H1 (cell line): ENCODE measurements around the gene ZHX3. TPM values are rescaled to one million over a fixed set of nuclear protein-coding genes. Genes with fewer than 3 reads are reported as not detected.

ENCODE experiments used
- CTCF ChIA-PET: fragments of 300-600 bp; sonication (Branson Sonifier 250); formaldehyde crosslinking; loops from one replicate; lab custom pipeline; 2021; ENCODE audit not compliant: partially characterized antibody; lab: Charles Lee
- POLR2A ChIA-PET: fragments of 300-600 bp; sonication (Branson Sonifier 250); formaldehyde crosslinking; loops from one replicate; lab custom pipeline; 2021; ENCODE audit warnings: inconsistent platforms; ENCODE audit not compliant: partially characterized antibody; lab: Charles Lee
- DNase-seq, 2 experiments: peaks; one replicate each; pipeline versions ENCODE4 v3.0.0 to v3.0.0-alpha.2; 2010 to 2022; ENCODE audit warnings: low spot score in 2 of 2, low read depth in 1 of 2, mixed read lengths in 1 of 2
- FAIRE-seq: peaks from 2 replicates; lab custom pipeline; 2011; peaks lifted over from hg19 to GRCh38; lab: Jason Lieb, UNC
- H2AFZ ChIP-seq: 2 replicates; pipeline ENCODE4 v1.8.1; 2012; ENCODE audit warnings: low read length, inconsistent platforms
- H2AK5ac ChIP-seq: 2 replicates; pipeline ENCODE4 v1.6.1; 2013; ENCODE audit warnings: low read depth, low read length
- H2BK120ac ChIP-seq: replicated peaks from 2 replicates; pipeline ENCODE3; 2013; ENCODE audit warnings: low read depth, low read length, inconsistent platforms
- H2BK12ac ChIP-seq: 2 replicates; pipeline ENCODE4 v1.6.1; 2013; ENCODE audit warnings: low read depth, low read length
- H2BK15ac ChIP-seq: 2 replicates; pipeline ENCODE4 v1.6.1; 2013; ENCODE audit warnings: low read length
- H2BK20ac ChIP-seq: 2 replicates; pipeline ENCODE4 v1.6.1; 2013; ENCODE audit warnings: low read length
- H2BK5ac ChIP-seq: 2 replicates; pipeline ENCODE4 v1.6.1; 2013; ENCODE audit warnings: low read depth, low read length
- H3K14ac ChIP-seq: 2 replicates; pipeline ENCODE4 v1.6.1; 2013; ENCODE audit warnings: inconsistent platforms; ENCODE audit not compliant: insufficient read length
- H3K18ac ChIP-seq: 2 replicates; pipeline ENCODE4 v1.6.1; 2013; ENCODE audit warnings: low read length; ENCODE audit errors: extremely low read depth
- H3K23ac ChIP-seq: 2 replicates; pipeline ENCODE4 v1.6.1; 2013; ENCODE audit warnings: inconsistent platforms; ENCODE audit not compliant: insufficient read length
- H3K23me2 ChIP-seq: 2 replicates; pipeline ENCODE4 v1.6.1; 2013; ENCODE audit warnings: low read depth, low read length
- H3K27ac ChIP-seq: 2 replicates; pipeline ENCODE4 v1.6.1; 2011; ENCODE audit warnings: low read depth, low read length, inconsistent platforms
- H3K27me3 ChIP-seq, 4 experiments: replicated peaks in 1 of 4; 1 replicate in 1 of 4; 2 replicates in 3 of 4; pipeline versions ENCODE4 v1.6.1 to v1.8.1; 2011 to 2013; ENCODE audit warnings: low read length in 3 of 4, mild to moderate bottlenecking in 3 of 4, inconsistent platforms in 2 of 4, mixed read lengths in 2 of 4, moderate library complexity in 1 of 4; ENCODE audit not compliant: control insufficient read depth in 3 of 4, insufficient read depth in 3 of 4; ENCODE audit errors: extremely low read depth in 1 of 4
- H3K36me3 ChIP-seq, 4 experiments: 2 replicates each; pipeline versions ENCODE4 v1.6.1 to v1.8.1; 2011 to 2013; ENCODE audit warnings: mild to moderate bottlenecking in 4 of 4, low read length in 3 of 4, moderate library complexity in 2 of 4, control low read depth in 1 of 4, inconsistent platforms in 1 of 4; ENCODE audit not compliant: insufficient read depth in 4 of 4, control insufficient read depth in 2 of 4
- H3K4ac ChIP-seq: replicated peaks from 2 replicates; pipeline ENCODE3; 2013; ENCODE audit warnings: low read length, low read depth, mixed read lengths, inconsistent platforms; ENCODE audit not compliant: insufficient read length
- H3K4me1 ChIP-seq, 4 experiments: replicated peaks in 1 of 4; 1 replicate in 1 of 4; 2 replicates in 3 of 4; pipeline versions ENCODE4 v1.6.1 to v1.8.1; 2011 to 2013; ENCODE audit warnings: low read length in 3 of 4, inconsistent platforms in 2 of 4, mixed read lengths in 1 of 4; ENCODE audit not compliant: insufficient read depth in 4 of 4, control insufficient read depth in 3 of 4
- H3K4me2 ChIP-seq, 2 experiments: 2 replicates each; pipeline versions ENCODE4 v1.6.1 to v1.8.1; 2011 to 2013; ENCODE audit warnings: low read depth in 2 of 2, low read length in 2 of 2, control low read depth in 1 of 2, inconsistent platforms in 1 of 2, mild to moderate bottlenecking in 1 of 2; ENCODE audit not compliant: insufficient read depth in 1 of 2
- H3K4me3 ChIP-seq, 4 experiments: fragments of 200-600, 300-600 bp in 1 of 4; sonication (generic), shearing (Covaris generic), sonication (Bioruptor Twin) in 1 of 4; 2 replicates each; pipeline versions ENCODE4 v1.5.1 to v1.8.1; 2011 to 2016; ENCODE audit warnings: low read length in 4 of 4, low read depth in 3 of 4, control low read depth in 2 of 4, inconsistent platforms in 2 of 4, mild to moderate bottlenecking in 2 of 4, mixed read lengths in 1 of 4, moderate library complexity in 1 of 4; ENCODE audit not compliant: insufficient read depth in 2 of 4; ENCODE audit errors: extremely low read depth in 1 of 4
- H3K56ac ChIP-seq: replicated peaks from 2 replicates; pipeline ENCODE3; 2013; ENCODE audit warnings: low read depth, mild to moderate bottlenecking, mixed read lengths, low read length, inconsistent platforms; ENCODE audit not compliant: insufficient read length
- H3K79me1 ChIP-seq: 2 replicates; pipeline ENCODE4 v1.6.1; 2013; ENCODE audit warnings: low read depth, low read length, control low read depth
- H3K79me2 ChIP-seq, 2 experiments: 2 replicates each; pipeline versions ENCODE4 v1.6.1 to v1.8.1; 2012 to 2013; ENCODE audit warnings: low read length in 2 of 2, mild to moderate bottlenecking in 2 of 2, inconsistent platforms in 1 of 2; ENCODE audit not compliant: insufficient read depth in 2 of 2, control insufficient read depth in 1 of 2
- H3K9ac ChIP-seq, 4 experiments: replicated peaks in 1 of 4; 1 replicate in 1 of 4; 2 replicates in 3 of 4; pipeline versions ENCODE4 v1.6.1 to v1.8.1; 2011 to 2013; ENCODE audit warnings: low read depth in 3 of 4, low read length in 3 of 4, control low read depth in 2 of 4, mild to moderate bottlenecking in 2 of 4, moderate library complexity in 2 of 4, inconsistent platforms in 1 of 4; ENCODE audit errors: extremely low read depth in 1 of 4
- H3K9me3 ChIP-seq, 2 experiments: 2 replicates each; pipeline versions ENCODE4 v1.6.1 to v1.8.1; 2012 to 2013; ENCODE audit warnings: mild to moderate bottlenecking in 2 of 2, moderate library complexity in 2 of 2, control low read depth in 1 of 2, inconsistent platforms in 1 of 2, low read depth in 1 of 2, low read length in 1 of 2, mixed read lengths in 1 of 2; ENCODE audit not compliant: insufficient read depth in 2 of 2
- H4K20me1 ChIP-seq, 2 experiments: replicated peaks in 1 of 2; 2 replicates each; pipeline versions ENCODE3 to v1.8.1; 2011 to 2013; ENCODE audit warnings: inconsistent platforms in 2 of 2, low read length in 2 of 2, mild to moderate bottlenecking in 1 of 2; ENCODE audit not compliant: insufficient read depth in 2 of 2, control insufficient read depth in 1 of 2
- H4K5ac ChIP-seq: 2 replicates; pipeline ENCODE4 v1.6.1; 2013; ENCODE audit warnings: low read length, low read depth, mixed read lengths, inconsistent platforms; ENCODE audit not compliant: insufficient read length
- H4K8ac ChIP-seq: 2 replicates; pipeline ENCODE4 v1.8.0; 2013; ENCODE audit warnings: mild to moderate bottlenecking, moderate library complexity, low read length, inconsistent platforms; ENCODE audit not compliant: insufficient read depth; ENCODE audit errors: extremely low read depth
- H4K91ac ChIP-seq: replicated peaks from 2 replicates; pipeline ENCODE3; 2013; ENCODE audit warnings: low read length, mixed read lengths, inconsistent platforms; ENCODE audit not compliant: insufficient read length
- ASH2L ChIP-seq: fragments of 200-600, 300-600 bp; sonication (generic); IDR thresholded peaks from one replicate; pipeline ENCODE4 v1.7.1; 2017; ENCODE audit warnings: low read length
- CREB1 ChIP-seq: IDR thresholded peaks from 2 replicates; pipeline ENCODE4 v1.6.1; 2012; ENCODE audit warnings: inconsistent platforms
- CTBP2 ChIP-seq: IDR thresholded peaks from 2 replicates; pipeline ENCODE4 v1.7.0; 2011; ENCODE audit warnings: borderline replicate concordance, mild to moderate bottlenecking, moderate library complexity, mixed read lengths, low read length; ENCODE audit not compliant: insufficient read depth, insufficient read length
- EZH2 ChIP-seq: fragments of 200-600 bp; sonication (generic); IDR thresholded peaks from 2 replicates; pipeline ENCODE4 v1.7.1; 2012; ENCODE audit warnings: low read depth, mild to moderate bottlenecking, moderate library complexity, low read length, inconsistent platforms; ENCODE audit not compliant: severe bottlenecking
- HDAC2 ChIP-seq, 2 experiments: fragments of 300-600 bp in 1 of 2; sonication (generic) in 1 of 2; IDR thresholded peaks; 2 replicates each; pipeline ENCODE4 v1.6.1; 2011 to 2012; ENCODE audit warnings: low read depth in 2 of 2, low read length in 2 of 2, mild to moderate bottlenecking in 2 of 2, moderate library complexity in 2 of 2, borderline replicate concordance in 1 of 2, inconsistent platforms in 1 of 2
- NANOG ChIP-seq: IDR thresholded peaks from 2 replicates; pipeline ENCODE4 v1.6.1; 2011; ENCODE audit warnings: low read length, low read depth, mild to moderate bottlenecking, inconsistent platforms; ENCODE audit not compliant: insufficient read depth, poor library complexity, severe bottlenecking
- RAD21 ChIP-seq, 2 experiments: IDR thresholded peaks in 1 of 2; conservative IDR thresholded peaks in 1 of 2; 2 replicates each; pipeline ENCODE4 v1.6.1; 2011; ENCODE audit warnings: low read depth in 2 of 2, low read length in 2 of 2, improper control_type of control experiment in 1 of 2, inconsistent platforms in 1 of 2, mild to moderate bottlenecking in 1 of 2, moderate library complexity in 1 of 2
- SIX5 ChIP-seq: IDR thresholded peaks from 2 replicates; pipeline ENCODE4 v1.6.1; 2011; ENCODE audit warnings: mild to moderate bottlenecking, low read depth, low read length
- WGBS, 2 experiments: shearing (Covaris generic) in 1 of 2; methylation state at CpG; one replicate each; pipeline versions ENCODE4 v1.1.6 to v1.1.7; 2013 to 2015; ENCODE audit warnings: low lambda C conversion rate in 2 of 2, mixed read lengths in 2 of 2, inconsistent platforms in 1 of 2, low coverage in 1 of 2, missing lambda C conversion rate in 1 of 2; ENCODE audit not compliant: insufficient replicate concordance in 2 of 2, insufficient coverage in 1 of 2, insufficient read length in 1 of 2; ENCODE audit errors: extremely low coverage in 1 of 2, missing lambda C conversion rate in 1 of 2; 5-methylcytosine and 5-hydroxymethylcytosine counted together
- polyA plus RNA-seq, 7 experiments: library from polyadenylated mRNA; depleted of rRNA in 3 of 7; stranded (reverse) in 5 of 7; unstranded in 2 of 7; fragments of >200 nt in 5 of 7; fragments of 200-250 nt in 2 of 7; gene quantifications; 1 replicate in 5 of 7; 2 replicates in 1 of 7; 4 replicates in 1 of 7; pipeline versions ENCODE4 v1.2.1 to v1.2.3, GENCODE V29; 2011 to 2013; ENCODE audit warnings: missing spikeins in 2 of 7, mixed read lengths in 2 of 7
- total RNA-seq: library from RNA; stranded (reverse); fragmentation: NEBNext Ultra II Directional; extraction: Animal tissue kit (Norgen Biotek cat#: 25700); gene quantifications from 2 replicates; pipeline ENCODE4 v1.2.1, GENCODE V29; 2021
- TF ChIP-seq, protein P1 (sequence below): IDR thresholded peaks from 2 replicates; pipeline ENCODE4 v1.6.1; 2011; ENCODE audit warnings: low read length, improper control_type of control experiment

Gene ZHX3
- total and polyA plus RNA-seq, 2 of the 8 experiments (the other 6 are each of a cell fraction or from before 2014, with no cell fraction given) = 1.00 to 7.8 TPM

DNA sequence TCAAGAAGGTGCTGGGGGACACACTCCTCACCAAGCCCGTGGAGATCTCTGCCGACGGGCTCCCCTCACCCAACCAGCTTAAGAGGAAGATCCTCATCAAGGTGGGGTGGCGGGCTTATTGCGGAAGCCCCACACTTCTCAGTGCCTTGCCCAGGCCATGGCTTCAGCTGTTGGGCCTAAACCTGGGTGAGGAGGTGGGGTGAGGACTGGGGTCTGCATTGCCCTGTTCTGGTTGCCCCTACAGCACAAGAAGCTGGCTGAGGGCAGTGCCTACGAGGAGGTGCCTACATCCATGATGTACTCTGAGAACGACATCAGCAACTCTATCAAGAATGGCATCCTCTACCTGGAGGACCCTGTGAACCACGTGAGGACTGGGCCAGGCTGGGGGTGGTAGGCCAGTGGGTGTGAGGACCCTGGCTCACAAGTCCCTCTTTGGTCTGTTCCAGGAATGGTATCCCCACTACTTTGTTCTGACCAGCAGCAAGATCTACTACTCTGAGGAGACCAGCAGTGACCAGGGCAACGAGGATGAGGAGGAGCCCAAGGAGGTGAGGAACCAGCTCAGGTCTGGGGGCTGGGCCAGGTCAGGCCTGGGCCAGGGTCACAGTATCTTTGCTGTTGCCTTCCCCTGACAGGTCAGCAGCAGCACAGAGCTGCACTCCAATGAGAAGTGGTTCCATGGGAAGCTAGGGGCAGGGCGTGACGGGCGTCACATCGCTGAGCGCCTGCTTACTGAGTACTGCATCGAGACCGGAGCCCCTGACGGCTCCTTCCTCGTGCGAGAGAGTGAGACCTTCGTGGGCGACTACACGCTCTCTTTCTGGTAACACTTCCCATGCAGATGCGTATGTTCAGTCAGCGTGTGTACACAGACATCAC is 152.3 kb downstream of the ZHX3 start:
- H4K91ac ChIP-seq = no peak overlapping the region
- no peaks in the 10 kb centered on the region; a peak in 1 of 7 replicates for H3K4me1 ChIP-seq
- H3K4me2 ChIP-seq = no peak overlapping the region
- 87% methylated on average over 24 of the region's 24 CpGs; no CpG with 5 or more reads in 1 of the 2 experiments for WGBS, 2 experiments
- ChIA-PET CTCF (interaction anchor here (1.1 to 4.4 kb wide), 3 partner anchors 8 to 30 kb away, joined by 3 to 17 read pairs (median 4); no protein-coding TSS in a partner anchor), POLR2A (interaction anchor here (1.7 to 6.1 kb wide), 2 partner anchors 15 to 27 kb away, joined by 5 to 23 read pairs; partner anchors contain the start of gene PLCG1)
- H3K14ac ChIP-seq = no peak overlapping the region
- H3K79me1 ChIP-seq = peaks cover 4% of the 10 kb centered on the region; the same call in 1 of the 2 replicates
- H3K27ac ChIP-seq = no peak overlapping the region
- no peak overlapping the region for H2BK20ac ChIP-seq
- peaks cover 5 to 27% of the 10 kb centered on the region in 2 experiments for H4K20me1 ChIP-seq
- H2AFZ ChIP-seq = no peak overlapping the region
- no peak overlapping the region for H3K23ac ChIP-seq
- H3K4me3 ChIP-seq = no peak overlapping the region
- H2AK5ac ChIP-seq = no peak overlapping the region
- no peak overlapping the region for H2BK15ac ChIP-seq
- no peaks in the 10 kb centered on the region for H3K9me3 ChIP-seq
- H2BK120ac ChIP-seq = no peak overlapping the region
- H4K8ac ChIP-seq = no peak overlapping the region
- no peaks in the 10 kb centered on the region for H3K23me2 ChIP-seq
- no peaks in the 10 kb centered on the region for H3K27me3 ChIP-seq
- FAIRE-seq (no peak), DNase-seq (no peak)
- H3K56ac ChIP-seq = no peak overlapping the region
- no peak overlapping the region for H3K18ac ChIP-seq
- H3K79me2 ChIP-seq = peaks cover 0 to 6% of the 10 kb centered on the region in 2 experiments; a peak in 2 of 4 replicates
- H4K5ac ChIP-seq = no peak overlapping the region
- no peak overlapping the region for H3K9ac ChIP-seq
- H3K4ac ChIP-seq = no peak overlapping the region
- peaks cover 55 to 80% (median 77%) of the 10 kb centered on the region in 4 experiments for H3K36me3 ChIP-seq
- no peak overlapping the region for H2BK12ac ChIP-seq
- H2BK5ac ChIP-seq = no peak overlapping the region
- TF ChIP-seq CREB1 (no peak), SIX5 (no peak), CTBP2 (no peak), HDAC2 (IDR thresholded peaks at IDR 0.05; ENCODE audit: borderline replicate concordance in 1 of 2, low read depth in 2 of 2, low read length in 2 of 2) (no peak), RAD21 (IDR thresholded peaks at IDR 0.05 in 1 of 2, conservative IDR thresholded peaks at IDR 0.05 in 1 of 2; ENCODE audit: low read depth in 2 of 2, low read length in 2 of 2) (no peak), EZH2 (no peak), ASH2L (no peak), NANOG (no peak)
- TF ChIP-seq, protein P1, sequence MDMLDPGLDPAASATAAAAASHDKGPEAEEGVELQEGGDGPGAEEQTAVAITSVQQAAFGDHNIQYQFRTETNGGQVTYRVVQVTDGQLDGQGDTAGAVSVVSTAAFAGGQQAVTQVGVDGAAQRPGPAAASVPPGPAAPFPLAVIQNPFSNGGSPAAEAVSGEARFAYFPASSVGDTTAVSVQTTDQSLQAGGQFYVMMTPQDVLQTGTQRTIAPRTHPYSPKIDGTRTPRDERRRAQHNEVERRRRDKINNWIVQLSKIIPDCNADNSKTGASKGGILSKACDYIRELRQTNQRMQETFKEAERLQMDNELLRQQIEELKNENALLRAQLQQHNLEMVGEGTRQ = no peak
